SK-N-SH treated with all-trans-retinoic acid at 6 μM for 48 hours (cell line): Measurements from ENCODE around the gene CDH16.

ENCODE experiments used
- CSRNP3 ChIP-seq: fragments of 250-450 bp; sonication (Bioruptor Pico); IDR thresholded peaks from 2 replicates; pipeline ENCODE4 v1.5.1; 2021; ENCODE audit warnings: mild to moderate bottlenecking, moderate library complexity
- PATZ1 ChIP-seq: fragments of 250-450 bp; sonication (Bioruptor Pico); IDR thresholded peaks from 2 replicates; pipeline ENCODE4 v1.8.0; 2020; ENCODE audit warnings: mild to moderate bottlenecking, moderate library complexity, borderline replicate concordance
- TCF4 ChIP-seq: fragments of 250-450 bp; sonication (Bioruptor Pico); IDR thresholded peaks from 2 replicates; pipeline ENCODE4 v1.8.0; 2021; ENCODE audit warnings: mild to moderate bottlenecking, moderate library complexity, borderline replicate concordance
- TOX ChIP-seq: fragments of 250-450 bp; sonication (Bioruptor Pico); IDR thresholded peaks from 2 replicates; pipeline ENCODE4 v1.8.0; 2021; ENCODE audit warnings: mild to moderate bottlenecking, moderate library complexity, borderline replicate concordance
- ZFP3 ChIP-seq: fragments of 250-450 bp; sonication (Bioruptor Pico); IDR thresholded peaks from 2 replicates; pipeline ENCODE4 v1.5.0; 2020; ENCODE audit warnings: mild to moderate bottlenecking, moderate library complexity
- ZNF70 ChIP-seq: fragments of 450-650 bp; formaldehyde crosslinking; IDR thresholded peaks from 2 replicates; pipeline ENCODE4 v1.5.0; 2020; ENCODE audit warnings: mild to moderate bottlenecking, moderate library complexity

DNA sequence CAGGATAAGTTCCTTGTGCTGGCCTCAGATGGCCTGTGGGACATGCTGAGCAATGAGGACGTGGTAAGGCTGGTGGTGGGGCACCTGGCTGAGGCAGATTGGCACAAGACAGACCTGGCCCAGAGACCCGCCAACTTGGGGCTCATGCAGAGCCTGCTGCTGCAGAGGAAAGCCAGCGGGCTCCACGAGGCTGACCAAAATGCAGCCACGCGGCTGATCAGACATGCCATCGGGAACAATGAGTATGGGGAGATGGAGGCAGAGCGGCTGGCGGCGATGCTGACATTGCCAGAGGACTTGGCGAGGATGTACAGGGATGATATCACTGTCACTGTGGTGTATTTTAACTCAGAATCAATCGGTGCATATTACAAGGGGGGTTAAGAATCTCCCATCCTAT is 33.2 kb downstream of the CDH16 start:
- no peak for TF ChIP-seq CSRNP3 (CRISPR knock-in tag)
- no peak for TF ChIP-seq TOX (CRISPR knock-in tag)
- TF ChIP-seq ZFP3 (CRISPR knock-in tag) = no peak
- TF ChIP-seq PATZ1 = no peak
- TF ChIP-seq ZNF70 (CRISPR knock-in tag) = no peak
- TF ChIP-seq TCF4 (CRISPR knock-in tag) = no peak
